HepG2 (cell line): Measurements from ENCODE around the gene FCMR.
A peak's percentile ranks its signal among the peaks of the same experiment; 100 is the strongest.

Experiments used
- ELF4 ChIP-seq: sonication (generic); formaldehyde crosslinking; IDR thresholded peaks from 2 replicates; pipeline ENCODE4 v1.5.0; 2020; ENCODE audit warnings: missing genetic modification reagents, mild to moderate bottlenecking, moderate library complexity, borderline replicate concordance
- FOXP1 ChIP-seq, 2 experiments: fragments of 450-650 bp in 1 of 2; IDR thresholded peaks; 2 replicates each; pipeline ENCODE4 v1.6.1; 2017 to 2018; ENCODE audit warnings: antibody characterized with exemption in 1 of 2
- TP53 ChIP-seq: sonication (generic); formaldehyde crosslinking; conservative IDR thresholded peaks from 2 replicates; pipeline ENCODE4 v1.4.0; 2020; ENCODE audit warnings: missing genetic modification reagents
- ZFP36L1 ChIP-seq: sonication (generic); formaldehyde crosslinking; IDR thresholded peaks from 2 replicates; pipeline ENCODE4 v1.8.0; 2022; ENCODE audit warnings: mild to moderate bottlenecking, missing genetic modification reagents, moderate library complexity
- ZFX ChIP-seq: sonication (generic); formaldehyde crosslinking; IDR thresholded peaks from 2 replicates; pipeline ENCODE4 v1.4.0; 2020; ENCODE audit warnings: mild to moderate bottlenecking, low read depth, missing genetic modification reagents, moderate library complexity
- ZNF34 ChIP-seq: sonication (generic); formaldehyde crosslinking; IDR thresholded peaks from 2 replicates; pipeline ENCODE4 v1.4.0; 2020; ENCODE audit warnings: mild to moderate bottlenecking, missing genetic modification reagents, borderline replicate concordance
- ZNF781 ChIP-seq: sonication (generic); formaldehyde crosslinking; IDR thresholded peaks from 2 replicates; pipeline ENCODE4 v1.5.1; 2020; ENCODE audit warnings: borderline replicate concordance, mild to moderate bottlenecking, missing genetic modification reagents; ENCODE audit errors: not compliant biosample characterization
- TF ChIP-seq, protein P1 (sequence below): sonication (generic); formaldehyde crosslinking; IDR thresholded peaks from 2 replicates; pipeline ENCODE4 v1.5.0; 2020; ENCODE audit warnings: mild to moderate bottlenecking, missing genetic modification reagents, moderate library complexity
- TF ChIP-seq, protein P2 (sequence below), 2 experiments: sonication (generic) in 1 of 2; formaldehyde crosslinking in 1 of 2; IDR thresholded peaks; 2 replicates each; pipeline versions ENCODE4 v1.4.0 to v1.6.1; 2016 to 2020; ENCODE audit warnings: borderline replicate concordance in 1 of 2, low read depth in 1 of 2, mild to moderate bottlenecking in 1 of 2, missing genetic modification reagents in 1 of 2
- TF ChIP-seq, protein P3 (sequence below): sonication (generic); formaldehyde crosslinking; IDR thresholded peaks from 2 replicates; pipeline ENCODE4 v1.9.0; 2021; ENCODE audit warnings: missing genetic modification reagents, borderline replicate concordance

DNA sequence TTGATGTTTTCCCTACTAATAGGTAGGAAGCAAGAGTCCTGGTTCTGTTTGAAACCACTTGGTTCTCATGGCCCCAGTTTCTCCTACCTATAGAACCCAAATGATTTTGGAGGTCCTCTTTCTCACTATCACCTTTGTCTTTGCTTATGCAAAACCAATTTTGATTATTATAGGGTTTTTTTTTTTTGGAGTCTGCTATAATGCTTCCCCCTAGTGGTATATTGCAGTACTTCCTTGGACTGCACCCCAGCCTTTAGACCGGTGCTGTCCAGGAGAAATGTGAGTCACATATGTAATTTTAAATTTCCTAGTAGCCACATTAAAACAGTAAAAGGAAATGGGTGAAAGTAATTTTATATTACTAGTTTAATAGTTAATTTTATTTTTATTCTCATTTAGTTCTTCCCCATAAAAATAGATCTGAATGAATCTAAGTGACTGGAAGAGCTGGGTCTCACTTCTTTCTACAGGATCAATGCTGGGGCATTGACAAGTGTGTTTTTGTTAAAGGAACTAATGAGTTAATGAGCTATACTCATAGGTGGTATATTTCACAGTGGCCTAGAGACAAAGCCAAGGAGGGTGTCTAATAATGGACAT is 10.6 kb downstream of the FCMR start:
- TF ChIP-seq ZFX (CRISPR knock-in tag) (no peak), TP53 (no peak), ZNF34 (CRISPR knock-in tag) (no peak), ZNF781 (no peak), FOXP1 (IDR thresholded peaks at IDR 0.05) (no peak), FOXP1 (CRISPR knock-in tag; IDR thresholded peaks at IDR 0.05) (no peak), ELF4 (no peak), ZFP36L1 (CRISPR knock-in tag) (no peak)
- TF ChIP-seq, protein P1, sequence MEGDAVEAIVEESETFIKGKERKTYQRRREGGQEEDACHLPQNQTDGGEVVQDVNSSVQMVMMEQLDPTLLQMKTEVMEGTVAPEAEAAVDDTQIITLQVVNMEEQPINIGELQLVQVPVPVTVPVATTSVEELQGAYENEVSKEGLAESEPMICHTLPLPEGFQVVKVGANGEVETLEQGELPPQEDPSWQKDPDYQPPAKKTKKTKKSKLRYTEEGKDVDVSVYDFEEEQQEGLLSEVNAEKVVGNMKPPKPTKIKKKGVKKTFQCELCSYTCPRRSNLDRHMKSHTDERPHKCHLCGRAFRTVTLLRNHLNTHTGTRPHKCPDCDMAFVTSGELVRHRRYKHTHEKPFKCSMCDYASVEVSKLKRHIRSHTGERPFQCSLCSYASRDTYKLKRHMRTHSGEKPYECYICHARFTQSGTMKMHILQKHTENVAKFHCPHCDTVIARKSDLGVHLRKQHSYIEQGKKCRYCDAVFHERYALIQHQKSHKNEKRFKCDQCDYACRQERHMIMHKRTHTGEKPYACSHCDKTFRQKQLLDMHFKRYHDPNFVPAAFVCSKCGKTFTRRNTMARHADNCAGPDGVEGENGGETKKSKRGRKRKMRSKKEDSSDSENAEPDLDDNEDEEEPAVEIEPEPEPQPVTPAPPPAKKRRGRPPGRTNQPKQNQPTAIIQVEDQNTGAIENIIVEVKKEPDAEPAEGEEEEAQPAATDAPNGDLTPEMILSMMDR (CRISPR knock-in tag), result peak; percentile 44
- TF ChIP-seq, protein P2, sequence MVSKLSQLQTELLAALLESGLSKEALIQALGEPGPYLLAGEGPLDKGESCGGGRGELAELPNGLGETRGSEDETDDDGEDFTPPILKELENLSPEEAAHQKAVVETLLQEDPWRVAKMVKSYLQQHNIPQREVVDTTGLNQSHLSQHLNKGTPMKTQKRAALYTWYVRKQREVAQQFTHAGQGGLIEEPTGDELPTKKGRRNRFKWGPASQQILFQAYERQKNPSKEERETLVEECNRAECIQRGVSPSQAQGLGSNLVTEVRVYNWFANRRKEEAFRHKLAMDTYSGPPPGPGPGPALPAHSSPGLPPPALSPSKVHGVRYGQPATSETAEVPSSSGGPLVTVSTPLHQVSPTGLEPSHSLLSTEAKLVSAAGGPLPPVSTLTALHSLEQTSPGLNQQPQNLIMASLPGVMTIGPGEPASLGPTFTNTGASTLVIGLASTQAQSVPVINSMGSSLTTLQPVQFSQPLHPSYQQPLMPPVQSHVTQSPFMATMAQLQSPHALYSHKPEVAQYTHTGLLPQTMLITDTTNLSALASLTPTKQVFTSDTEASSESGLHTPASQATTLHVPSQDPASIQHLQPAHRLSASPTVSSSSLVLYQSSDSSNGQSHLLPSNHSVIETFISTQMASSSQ (IDR thresholded peaks at IDR 0.05; ENCODE audit: low read depth), result no peak
- TF ChIP-seq, protein P2 (CRISPR knock-in tag; IDR thresholded peaks at IDR 0.05; ENCODE audit: borderline replicate concordance), result no peak
- TF ChIP-seq, protein P3, sequence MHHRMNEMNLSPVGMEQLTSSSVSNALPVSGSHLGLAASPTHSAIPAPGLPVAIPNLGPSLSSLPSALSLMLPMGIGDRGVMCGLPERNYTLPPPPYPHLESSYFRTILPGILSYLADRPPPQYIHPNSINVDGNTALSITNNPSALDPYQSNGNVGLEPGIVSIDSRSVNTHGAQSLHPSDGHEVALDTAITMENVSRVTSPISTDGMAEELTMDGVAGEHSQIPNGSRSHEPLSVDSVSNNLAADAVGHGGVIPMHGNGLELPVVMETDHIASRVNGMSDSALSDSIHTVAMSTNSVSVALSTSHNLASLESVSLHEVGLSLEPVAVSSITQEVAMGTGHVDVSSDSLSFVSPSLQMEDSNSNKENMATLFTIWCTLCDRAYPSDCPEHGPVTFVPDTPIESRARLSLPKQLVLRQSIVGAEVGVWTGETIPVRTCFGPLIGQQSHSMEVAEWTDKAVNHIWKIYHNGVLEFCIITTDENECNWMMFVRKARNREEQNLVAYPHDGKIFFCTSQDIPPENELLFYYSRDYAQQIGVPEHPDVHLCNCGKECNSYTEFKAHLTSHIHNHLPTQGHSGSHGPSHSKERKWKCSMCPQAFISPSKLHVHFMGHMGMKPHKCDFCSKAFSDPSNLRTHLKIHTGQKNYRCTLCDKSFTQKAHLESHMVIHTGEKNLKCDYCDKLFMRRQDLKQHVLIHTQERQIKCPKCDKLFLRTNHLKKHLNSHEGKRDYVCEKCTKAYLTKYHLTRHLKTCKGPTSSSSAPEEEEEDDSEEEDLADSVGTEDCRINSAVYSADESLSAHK (CRISPR knock-in tag), result no peak
